Neural progenitor cell (in vitro differentiated cells): ENCODE data around the gene ELAC2. TPM values are rescaled to one million over a fixed set of nuclear protein-coding genes. Genes with fewer than 3 reads are reported as not detected.

ENCODE experiments used
- DNase-seq: peaks from one replicate; pipeline ENCODE4 v3.0.0-alpha.2; 2016; ENCODE audit warnings: low spot score
- H2AFZ ChIP-seq: fragments of 200-600 bp; sonication (generic); replicated peaks from 2 replicates; pipeline ENCODE4 v1.6.1; 2016; ENCODE audit warnings: antibody characterized with exemption
- H3F3A ChIP-seq: fragments of 200-600 bp; sonication (generic); 2 replicates; pipeline ENCODE4 v1.6.1; 2016; ENCODE audit warnings: antibody characterized with exemption, low read depth
- H3K27ac ChIP-seq: fragments of 200-600 bp; sonication (generic); 2 replicates; pipeline ENCODE4 v1.5.1; 2016; ENCODE audit warnings: mild to moderate bottlenecking
- H3K27me3 ChIP-seq: fragments of 200-600 bp; sonication (generic); 2 replicates; pipeline ENCODE4 v1.6.1; 2016; ENCODE audit warnings: mild to moderate bottlenecking, moderate library complexity
- H3K36me3 ChIP-seq: fragments of 200-600 bp; sonication (generic); 2 replicates; pipeline ENCODE4 v1.5.1; 2016
- H3K4me1 ChIP-seq: fragments of 200-600 bp; sonication (generic); 2 replicates; pipeline ENCODE4 v1.6.1; 2016; ENCODE audit warnings: mixed run types
- H3K4me2 ChIP-seq: fragments of 200-600 bp; sonication (generic); 2 replicates; pipeline ENCODE4 v1.6.1; 2016
- H3K4me3 ChIP-seq: fragments of 200-600 bp; sonication (generic); 2 replicates; pipeline ENCODE4 v1.5.1; 2016
- H3K79me2 ChIP-seq: fragments of 200-600 bp; sonication (generic); 2 replicates; pipeline ENCODE4 v1.6.1; 2016; ENCODE audit warnings: low read depth
- H3K9ac ChIP-seq: fragments of 200-600 bp; sonication (generic); 2 replicates; pipeline ENCODE4 v1.6.1; 2016
- H3K9me3 ChIP-seq: fragments of 200-600 bp; sonication (generic); 2 replicates; pipeline ENCODE4 v1.5.1; 2016; ENCODE audit warnings: low read depth
- H4K20me1 ChIP-seq: fragments of 200-600 bp; sonication (generic); 2 replicates; pipeline ENCODE4 v1.6.1; 2016; ENCODE audit warnings: low read depth
- H3K27ac Mint-ChIP-seq: 3 replicates; pipeline ENCODE4 v1.8.0; 2021; ENCODE audit warnings: mixed read lengths
- H3K27me3 Mint-ChIP-seq: 2 replicates; pipeline ENCODE4 v1.8.0; 2022; ENCODE audit warnings: low read depth, mild to moderate bottlenecking, inconsistent platforms, moderate library complexity, mixed read lengths; ENCODE audit not compliant: insufficient read depth
- H3K36me3 Mint-ChIP-seq: 3 replicates; pipeline ENCODE4 v1.8.0; 2021; ENCODE audit warnings: mixed read lengths
- H3K4me1 Mint-ChIP-seq: 3 replicates; pipeline ENCODE4 v1.8.0; 2021; ENCODE audit warnings: mixed read lengths
- H3K4me3 Mint-ChIP-seq: 3 replicates; pipeline ENCODE4 v1.8.0; 2021; ENCODE audit warnings: mild to moderate bottlenecking, moderate library complexity, mixed read lengths
- H3K9me3 Mint-ChIP-seq: 3 replicates; pipeline ENCODE4 v1.8.0; 2020; ENCODE audit warnings: mixed read lengths
- EZH2 ChIP-seq: fragments of 200-600 bp; sonication (generic); IDR thresholded peaks from 2 replicates; pipeline ENCODE4 v1.6.1; 2017; ENCODE audit warnings: antibody characterized with exemption, mild to moderate bottlenecking, moderate library complexity
- EZH2phosphoT487 ChIP-seq: fragments of 200-600 bp; sonication (generic); IDR thresholded peaks from 2 replicates; pipeline ENCODE4 v1.6.1; 2017; ENCODE audit warnings: antibody characterized with exemption
- total RNA-seq: library from RNA; depleted of rRNA; stranded (reverse); fragments of >200 nt; gene quantifications from 2 replicates; pipeline ENCODE4 v1.2.3, GENCODE V29; 2015; ENCODE audit warnings: low replicate concordance
- TF ChIP-seq, protein P1 (sequence below): fragments of 200-600 bp; sonication (generic); IDR thresholded peaks from 2 replicates; pipeline ENCODE4 v1.5.1; 2017; ENCODE audit warnings: antibody characterized with exemption, mild to moderate bottlenecking

ELAC2 gene
- total RNA-seq, 1 donor from 2014 or later: 70.5 TPM

DNA sequence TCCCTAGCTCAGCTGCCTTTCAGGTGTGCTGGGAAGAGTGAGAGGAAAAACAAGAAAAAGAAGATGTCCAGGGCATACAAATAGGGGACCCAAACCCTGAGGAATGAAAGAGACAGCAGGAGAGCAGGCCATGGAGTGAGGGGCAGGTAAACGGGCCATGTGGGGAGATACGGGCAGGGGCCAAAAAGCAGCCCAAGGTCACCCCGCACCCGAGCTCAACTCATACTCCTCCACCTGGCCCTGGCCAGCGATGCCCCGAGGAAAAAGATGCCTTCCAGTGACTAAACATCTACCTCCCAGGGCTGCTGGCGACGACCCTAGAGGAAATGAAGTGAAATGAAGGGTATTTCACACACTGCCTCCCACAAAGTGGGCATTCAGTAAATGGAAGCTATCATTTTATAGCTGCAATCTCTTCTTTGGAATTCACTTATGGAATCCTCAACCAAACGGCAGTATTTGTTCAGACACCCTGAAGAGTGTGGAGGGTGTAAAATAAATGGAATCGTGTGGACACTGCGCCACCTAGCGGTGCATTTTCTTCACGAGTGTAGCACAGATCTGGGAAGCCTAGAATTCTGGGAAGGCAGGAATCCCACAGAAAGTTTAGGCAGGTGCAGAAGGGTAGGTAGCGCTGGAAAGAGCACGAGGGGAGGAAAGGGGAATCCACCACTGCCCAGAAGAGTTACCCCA lies 14.9 kb downstream of the ELAC2 start:
- Histone ChIP-seq H3K27me3 (no peaks in the 10 kb centered on the region), H4K20me1 (no peaks in the 10 kb centered on the region), H3F3A (peaks cover 4% of the 10 kb centered on the region), H3K36me3 (peaks cover 3% of the 10 kb centered on the region), H3K79me2 (no peaks in the 10 kb centered on the region), H3K9me3 (no peaks in the 10 kb centered on the region), H3K4me2 (no peak overlapping the region), H3K4me1 (no peaks in the 10 kb centered on the region), H3K9ac (no peak overlapping the region), H3K4me3 (no peak overlapping the region), H3K27ac (no peak overlapping the region), H2AFZ (no peak overlapping the region)
- peaks cover 5% of the 10 kb centered on the region for H3K36me3 Mint-ChIP-seq
- DNase-seq: peak; percentile 87
- peaks cover 4% of the 10 kb centered on the region for H3K27me3 Mint-ChIP-seq
- H3K4me1 Mint-ChIP-seq: no peaks in the 10 kb centered on the region
- H3K27ac Mint-ChIP-seq: no peak overlapping the region
- no peak overlapping the region for H3K4me3 Mint-ChIP-seq
- H3K9me3 Mint-ChIP-seq: no peaks in the 10 kb centered on the region
- TF ChIP-seq, protein P1, sequence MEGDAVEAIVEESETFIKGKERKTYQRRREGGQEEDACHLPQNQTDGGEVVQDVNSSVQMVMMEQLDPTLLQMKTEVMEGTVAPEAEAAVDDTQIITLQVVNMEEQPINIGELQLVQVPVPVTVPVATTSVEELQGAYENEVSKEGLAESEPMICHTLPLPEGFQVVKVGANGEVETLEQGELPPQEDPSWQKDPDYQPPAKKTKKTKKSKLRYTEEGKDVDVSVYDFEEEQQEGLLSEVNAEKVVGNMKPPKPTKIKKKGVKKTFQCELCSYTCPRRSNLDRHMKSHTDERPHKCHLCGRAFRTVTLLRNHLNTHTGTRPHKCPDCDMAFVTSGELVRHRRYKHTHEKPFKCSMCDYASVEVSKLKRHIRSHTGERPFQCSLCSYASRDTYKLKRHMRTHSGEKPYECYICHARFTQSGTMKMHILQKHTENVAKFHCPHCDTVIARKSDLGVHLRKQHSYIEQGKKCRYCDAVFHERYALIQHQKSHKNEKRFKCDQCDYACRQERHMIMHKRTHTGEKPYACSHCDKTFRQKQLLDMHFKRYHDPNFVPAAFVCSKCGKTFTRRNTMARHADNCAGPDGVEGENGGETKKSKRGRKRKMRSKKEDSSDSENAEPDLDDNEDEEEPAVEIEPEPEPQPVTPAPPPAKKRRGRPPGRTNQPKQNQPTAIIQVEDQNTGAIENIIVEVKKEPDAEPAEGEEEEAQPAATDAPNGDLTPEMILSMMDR: peak; percentile 92
- no peak for TF ChIP-seq EZH2phosphoT487

DNA sequence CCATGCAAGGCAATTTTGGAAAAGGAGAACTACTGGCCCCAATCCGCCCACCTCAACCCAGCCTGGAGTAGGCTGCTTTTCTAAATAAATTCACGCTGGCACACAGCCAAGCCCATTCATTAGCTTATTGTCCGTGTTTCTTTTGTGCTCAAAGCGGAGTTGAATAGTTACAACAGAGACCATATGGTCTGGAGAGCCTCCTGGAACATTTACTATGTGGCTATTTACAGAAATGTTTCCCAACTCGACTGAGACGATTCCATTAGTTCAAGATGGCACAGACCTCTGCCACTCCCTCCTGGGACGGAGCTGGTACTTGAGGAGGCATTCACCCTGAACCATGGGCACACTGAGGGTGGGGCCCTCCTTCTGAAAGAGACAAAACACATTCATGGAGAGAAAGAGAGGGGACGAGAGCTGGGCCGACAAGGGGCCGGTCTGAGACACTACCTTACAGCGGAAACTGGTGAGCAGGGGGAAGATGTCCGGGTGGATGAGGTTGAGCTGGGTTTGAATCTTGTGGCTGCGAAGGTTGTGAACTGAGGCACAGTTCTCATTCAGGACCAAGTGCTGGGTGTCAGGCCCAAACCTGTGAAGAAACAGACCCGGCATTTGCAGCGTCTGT lies 15.7 kb downstream of the ELAC2 start:
- Mint-ChIP-seq H3K4me3 (no peak overlapping the region), H3K36me3 (peaks cover 9% of the 10 kb centered on the region), H3K9me3 (no peaks in the 10 kb centered on the region), H3K27ac (no peak overlapping the region), H3K27me3 (peaks cover 4% of the 10 kb centered on the region), H3K4me1 (no peaks in the 10 kb centered on the region)
- H3K79me2 ChIP-seq: no peaks in the 10 kb centered on the region
- no peak for TF ChIP-seq EZH2
- no peak for TF ChIP-seq EZH2phosphoT487
- TF ChIP-seq, protein P1: no peak
- no peaks in the 10 kb centered on the region for H3K27me3 ChIP-seq
- H4K20me1 ChIP-seq: no peaks in the 10 kb centered on the region
- no peak overlapping the region for H3K4me3 ChIP-seq
- no peak overlapping the region for H2AFZ ChIP-seq
- no peak overlapping the region for H3K27ac ChIP-seq
- no peaks in the 10 kb centered on the region for H3K9me3 ChIP-seq
- H3K9ac ChIP-seq: no peak overlapping the region
- no peaks in the 10 kb centered on the region for H3K4me1 ChIP-seq
- H3K36me3 ChIP-seq: peaks cover 3% of the 10 kb centered on the region
- H3K4me2 ChIP-seq: no peak overlapping the region
- no peak for DNase-seq
- peaks cover 4% of the 10 kb centered on the region for H3F3A ChIP-seq

DNA sequence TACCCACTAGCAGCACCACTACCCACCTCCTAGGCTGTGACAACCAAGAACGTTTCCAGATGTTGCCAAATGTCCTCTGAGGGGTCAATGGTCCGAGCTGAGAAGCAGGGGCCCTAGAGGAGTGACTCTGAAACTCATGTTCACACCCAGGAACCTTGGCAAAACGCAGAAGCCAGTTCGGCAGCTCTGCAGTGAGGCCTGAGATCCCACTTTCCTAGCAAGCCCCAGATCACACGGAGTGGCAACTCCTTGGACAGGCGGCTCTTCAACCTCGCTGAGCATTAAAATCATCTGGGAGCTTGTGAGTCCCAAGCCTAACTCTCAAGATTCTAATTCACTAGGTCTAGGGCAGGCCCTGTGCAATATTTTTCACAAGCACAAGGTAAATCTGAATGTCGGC lies 17.3 kb downstream of the ELAC2 start:
- no peaks in the 10 kb centered on the region for H4K20me1 ChIP-seq
- peaks cover 9% of the 10 kb centered on the region for H3K36me3 Mint-ChIP-seq
- H3K27ac Mint-ChIP-seq: no peak overlapping the region

More for the DNA sequence above, 17.3 kb downstream of the ELAC2 start:
- no peaks in the 10 kb centered on the region for H3K9me3 Mint-ChIP-seq
- H3K4me3 ChIP-seq: no peak overlapping the region
- DNase-seq: no peak
- no peak for TF ChIP-seq EZH2
- TF ChIP-seq EZH2phosphoT487: no peak
- TF ChIP-seq, protein P1: no peak
- H3K9ac ChIP-seq: no peak overlapping the region
- no peaks in the 10 kb centered on the region for H3K4me1 Mint-ChIP-seq
- H3K9me3 ChIP-seq: no peaks in the 10 kb centered on the region
- H2AFZ ChIP-seq: no peak overlapping the region
- H3K4me3 Mint-ChIP-seq: no peak overlapping the region
- H3K79me2 ChIP-seq: no peaks in the 10 kb centered on the region
- no peaks in the 10 kb centered on the region for H3K4me1 ChIP-seq
- peaks cover 4% of the 10 kb centered on the region for H3K27me3 Mint-ChIP-seq
- H3K36me3 ChIP-seq: peaks cover 3% of the 10 kb centered on the region
- no peak overlapping the region for H3K27ac ChIP-seq
- H3K27me3 ChIP-seq: no peaks in the 10 kb centered on the region
- H3F3A ChIP-seq: peaks cover 4% of the 10 kb centered on the region
- no peak overlapping the region for H3K4me2 ChIP-seq
